ENCODE data around the gene KBTBD7. TPM values are rescaled to one million over a fixed set of nuclear protein-coding genes. Genes with fewer than 3 reads are reported as not detected.
A peak's percentile ranks its signal among the peaks of the same experiment; 100 is the strongest.

Gene KBTBD7
- polyA plus RNA-seq, 3 donors = 0.43 to 7.7 (median 5.5) TPM

DNA sequence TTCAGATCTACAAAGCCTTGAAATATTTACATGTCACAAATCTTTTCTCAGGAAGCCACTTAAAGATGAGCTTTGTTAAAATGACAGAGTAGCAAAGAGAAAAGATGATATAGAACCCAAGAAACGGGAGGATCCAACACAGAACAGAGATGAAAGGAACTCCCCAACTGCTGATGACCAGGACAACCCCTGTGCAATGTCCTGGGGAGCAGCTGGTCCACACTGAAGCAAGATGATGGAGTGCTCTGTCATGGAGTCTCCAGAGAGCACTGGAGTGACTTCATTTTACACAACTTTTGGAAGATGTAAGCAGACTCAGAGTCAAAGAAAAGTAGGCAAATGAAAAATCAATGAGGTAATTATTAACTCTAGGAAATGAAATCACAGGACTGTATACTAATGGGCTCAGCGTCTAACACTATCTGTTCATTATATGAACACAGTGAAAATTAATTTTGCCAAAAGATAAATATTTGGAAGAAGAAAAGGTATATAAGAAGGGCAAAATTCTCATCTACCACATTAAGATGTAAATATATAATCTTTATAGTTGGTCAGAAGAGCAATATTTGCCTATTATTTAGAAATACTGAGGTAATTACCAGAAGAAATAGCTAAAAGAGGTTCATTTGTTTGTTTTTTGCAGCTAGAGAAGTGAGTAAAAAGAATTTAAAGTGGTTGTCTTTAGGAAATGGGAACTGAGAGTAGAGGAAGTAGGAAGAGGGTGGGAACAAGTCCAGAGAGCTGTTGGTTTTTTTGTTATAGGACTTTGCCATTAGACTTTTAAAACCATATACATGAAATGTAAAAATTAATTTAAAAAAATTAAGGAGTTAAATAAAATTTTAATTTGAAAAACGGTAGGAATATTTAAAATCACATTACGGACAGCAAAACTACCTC is 38.5 kb upstream of the KBTBD7 start:
- Mint-ChIP-seq H3K27ac (peak overlapping the region in 3 of 7 donors; percentile 35 to 63 (median 56)), H3K27me3 (ENCODE audit: low read depth in 3 of 3) (peaks cover 0 to 2% (median 0%) of the 10 kb centered on the region in 3 donors), H3K4me1 (peaks cover 19% of the 10 kb centered on the region), H3K9me3 (no peaks in the 10 kb centered on the region), H3K4me3 (no peak overlapping the region), H3K36me3 (peaks cover 32 to 63% of the 10 kb centered on the region in 2 donors)
- H3K4me2 ChIP-seq (replicated peaks; ENCODE audit: extremely low read depth, low read length, poor library complexity, severe bottlenecking) = no peak overlapping the region
- H3K79me2 ChIP-seq (ENCODE audit: insufficient read depth, low read length) = no peaks in the 10 kb centered on the region
- no peaks in the 10 kb centered on the region for H3K27me3 ChIP-seq (ENCODE audit: control insufficient read depth in 2 of 2, insufficient read depth in 2 of 2, low read length in 2 of 2)
- H3K36me3 ChIP-seq (replicated peaks in 1 of 2; ENCODE audit: control insufficient read depth in 1 of 2, insufficient read depth in 2 of 2, low read length in 2 of 2) = peaks cover 3 to 45% of the 10 kb centered on the region in 2 donors
- no peak overlapping the region for H2AFZ ChIP-seq (ENCODE audit: insufficient read depth, low read depth, low read length, poor library complexity, severe bottlenecking)
- H4K20me1 ChIP-seq (ENCODE audit: insufficient read depth, low read length) = no peaks in the 10 kb centered on the region
- H3K4me3 ChIP-seq (replicated peaks in 1 of 3; ENCODE audit: low read depth in 2 of 3, low read length in 3 of 3) = no peak overlapping the region
- H3K9me3 ChIP-seq (replicated peaks in 1 of 2; ENCODE audit: control insufficient read depth in 1 of 2, insufficient read depth in 1 of 2, low read length in 2 of 2) = no peaks in the 10 kb centered on the region
- no CpG with 5 or more reads among the region's 4 CpGs for whole genome bisulfite sequencing (ENCODE audit: insufficient coverage)
- peak; percentile 1 to 21 (median 14) for DNase-seq
- no peak for TF ChIP-seq CTCF (IDR thresholded peaks at IDR 0.05)
- H3K9ac ChIP-seq (ENCODE audit: insufficient read depth, low read length, poor library complexity, severe bottlenecking) = no peak overlapping the region
- H3K27ac ChIP-seq (ENCODE audit: low read depth in 1 of 2, low read length in 2 of 2) = peak overlapping the region in 1 of 2 donors; percentile 34
- intact Hi-C loops (cut with micrococcal nuclease) = no loop called here
- H3K4me1 ChIP-seq (ENCODE audit: control insufficient read depth in 1 of 2, insufficient read depth in 2 of 2, low read length in 2 of 2) = peaks cover 12 to 15% of the 10 kb centered on the region in 2 donors

DNA sequence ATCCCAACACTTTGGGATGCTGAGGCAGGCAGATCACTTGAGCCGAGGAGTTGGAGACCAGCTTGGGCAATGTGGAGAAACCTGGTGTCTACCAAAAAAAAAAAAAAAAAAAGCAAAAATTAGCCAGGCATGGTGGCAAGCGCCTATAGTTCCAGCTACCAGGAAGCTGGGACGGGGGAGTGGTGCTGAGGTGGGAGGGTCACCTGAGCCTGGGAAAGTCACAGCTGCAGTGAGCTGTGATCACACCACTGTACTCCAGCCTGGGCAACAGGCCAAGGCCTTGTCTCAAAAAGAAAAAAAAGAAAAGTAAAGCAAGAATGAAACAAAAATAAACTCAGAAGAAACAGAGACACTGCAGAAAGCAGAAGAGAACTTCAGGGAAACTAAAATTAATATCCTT is 37.4 kb upstream of the KBTBD7 start:
- H3K9ac ChIP-seq (ENCODE audit: insufficient read depth, low read length, poor library complexity, severe bottlenecking) = no peak overlapping the region
- H3K27me3 Mint-ChIP-seq (ENCODE audit: low read depth in 3 of 3) = peaks cover 0 to 2% (median 0%) of the 10 kb centered on the region in 3 donors
- no peak overlapping the region for H3K4me3 Mint-ChIP-seq
- no peaks in the 10 kb centered on the region for H3K79me2 ChIP-seq (ENCODE audit: insufficient read depth, low read length)
- peaks cover 19% of the 10 kb centered on the region for H3K4me1 Mint-ChIP-seq
- peaks cover 12 to 15% of the 10 kb centered on the region in 2 donors for H3K4me1 ChIP-seq (ENCODE audit: control insufficient read depth in 1 of 2, insufficient read depth in 2 of 2, low read length in 2 of 2)
- H3K27ac Mint-ChIP-seq = peak overlapping the region in 3 of 7 donors; percentile 22 to 57 (median 35)
- no peaks in the 10 kb centered on the region for H3K9me3 ChIP-seq (replicated peaks in 1 of 2; ENCODE audit: control insufficient read depth in 1 of 2, insufficient read depth in 1 of 2, low read length in 2 of 2)
- peaks cover 3 to 46% of the 10 kb centered on the region in 2 donors for H3K36me3 ChIP-seq (replicated peaks in 1 of 2; ENCODE audit: control insufficient read depth in 1 of 2, insufficient read depth in 2 of 2, low read length in 2 of 2)
- H3K27me3 ChIP-seq (ENCODE audit: control insufficient read depth in 2 of 2, insufficient read depth in 2 of 2, low read length in 2 of 2) = no peaks in the 10 kb centered on the region
- no peak overlapping the region for H3K27ac ChIP-seq (ENCODE audit: low read depth in 1 of 2, low read length in 2 of 2)
- H4K20me1 ChIP-seq (ENCODE audit: insufficient read depth, low read length) = no peaks in the 10 kb centered on the region
- no peak overlapping the region for H3K4me2 ChIP-seq (replicated peaks; ENCODE audit: extremely low read depth, low read length, poor library complexity, severe bottlenecking)
- WGBS (ENCODE audit: insufficient coverage) = 89% methylated on average over 3 of the region's 3 CpGs
- no peak overlapping the region for H3K4me3 ChIP-seq (replicated peaks in 1 of 3; ENCODE audit: low read depth in 2 of 3, low read length in 3 of 3)
- DNase-seq = no peak
- no peak for TF ChIP-seq CTCF (IDR thresholded peaks at IDR 0.05)
- H3K9me3 Mint-ChIP-seq = no peaks in the 10 kb centered on the region
- peaks cover 35 to 60% of the 10 kb centered on the region in 2 donors for H3K36me3 Mint-ChIP-seq
- no peak overlapping the region for H2AFZ ChIP-seq (ENCODE audit: insufficient read depth, low read depth, low read length, poor library complexity, severe bottlenecking)
- intact Hi-C loops (cut with micrococcal nuclease) = no loop called here
